Tibial nerve (tissue), 3 donors: ENCODE data around the gene RDX.

Experiments used
- POLR2A ChIP-seq, 2 donors: fragments of 450-650 bp; IDR thresholded peaks; one replicate each; pipeline ENCODE4 v1.6.1; 2017; ENCODE audit warnings: antibody characterized with exemption in 2 of 2, mild to moderate bottlenecking in 2 of 2, moderate library complexity in 2 of 2
- TF ChIP-seq, protein P1 (sequence below), 5 experiments: fragments of 200-600 bp in 3 of 5; fragments of 450-650 bp in 2 of 5; sonication (generic) in 3 of 5; IDR thresholded peaks; one replicate each; pipeline ENCODE4 v1.5.1; 2016 to 2019; ENCODE audit warnings: antibody characterized with exemption in 5 of 5, mild to moderate bottlenecking in 3 of 5, moderate library complexity in 2 of 5

DNA sequence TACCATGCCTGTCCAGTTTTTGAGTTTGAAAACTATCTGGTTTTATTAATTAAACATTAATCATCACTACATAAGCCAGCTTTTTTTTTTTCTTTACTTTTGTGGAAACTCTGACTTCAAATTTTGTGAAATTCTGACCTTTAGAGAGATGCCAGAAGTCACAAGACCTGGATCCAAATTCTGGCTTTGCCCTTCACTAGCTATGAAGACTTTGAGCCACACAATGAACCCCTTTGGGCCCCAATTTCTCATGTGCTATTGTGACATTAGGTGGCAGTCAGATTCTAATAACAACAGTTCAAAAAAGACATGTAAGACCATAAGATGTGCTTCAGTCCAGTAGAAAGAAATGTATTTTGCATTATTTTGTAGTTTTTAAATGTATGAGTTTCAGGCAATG lies 142.9 kb downstream of the RDX start:
- TF ChIP-seq, protein P1, sequence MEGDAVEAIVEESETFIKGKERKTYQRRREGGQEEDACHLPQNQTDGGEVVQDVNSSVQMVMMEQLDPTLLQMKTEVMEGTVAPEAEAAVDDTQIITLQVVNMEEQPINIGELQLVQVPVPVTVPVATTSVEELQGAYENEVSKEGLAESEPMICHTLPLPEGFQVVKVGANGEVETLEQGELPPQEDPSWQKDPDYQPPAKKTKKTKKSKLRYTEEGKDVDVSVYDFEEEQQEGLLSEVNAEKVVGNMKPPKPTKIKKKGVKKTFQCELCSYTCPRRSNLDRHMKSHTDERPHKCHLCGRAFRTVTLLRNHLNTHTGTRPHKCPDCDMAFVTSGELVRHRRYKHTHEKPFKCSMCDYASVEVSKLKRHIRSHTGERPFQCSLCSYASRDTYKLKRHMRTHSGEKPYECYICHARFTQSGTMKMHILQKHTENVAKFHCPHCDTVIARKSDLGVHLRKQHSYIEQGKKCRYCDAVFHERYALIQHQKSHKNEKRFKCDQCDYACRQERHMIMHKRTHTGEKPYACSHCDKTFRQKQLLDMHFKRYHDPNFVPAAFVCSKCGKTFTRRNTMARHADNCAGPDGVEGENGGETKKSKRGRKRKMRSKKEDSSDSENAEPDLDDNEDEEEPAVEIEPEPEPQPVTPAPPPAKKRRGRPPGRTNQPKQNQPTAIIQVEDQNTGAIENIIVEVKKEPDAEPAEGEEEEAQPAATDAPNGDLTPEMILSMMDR (IDR thresholded peaks at IDR 0.05): no peak
- no peak for TF ChIP-seq POLR2A (IDR thresholded peaks at IDR 0.05)
